VCaP (cell line): ENCODE data around the gene FFAR1.

ENCODE experiments used
- H3K27ac ChIP-seq: fragments of 450-650 bp; 2 replicates; pipeline ENCODE4 v1.5.1; 2017
- TF ChIP-seq, protein P1 (sequence below): fragments of 450-650 bp; conservative IDR thresholded peaks from 2 replicates; pipeline ENCODE4 v1.5.1; 2017; ENCODE audit warnings: mild to moderate bottlenecking, moderate library complexity

The FFAR1 gene

DNA sequence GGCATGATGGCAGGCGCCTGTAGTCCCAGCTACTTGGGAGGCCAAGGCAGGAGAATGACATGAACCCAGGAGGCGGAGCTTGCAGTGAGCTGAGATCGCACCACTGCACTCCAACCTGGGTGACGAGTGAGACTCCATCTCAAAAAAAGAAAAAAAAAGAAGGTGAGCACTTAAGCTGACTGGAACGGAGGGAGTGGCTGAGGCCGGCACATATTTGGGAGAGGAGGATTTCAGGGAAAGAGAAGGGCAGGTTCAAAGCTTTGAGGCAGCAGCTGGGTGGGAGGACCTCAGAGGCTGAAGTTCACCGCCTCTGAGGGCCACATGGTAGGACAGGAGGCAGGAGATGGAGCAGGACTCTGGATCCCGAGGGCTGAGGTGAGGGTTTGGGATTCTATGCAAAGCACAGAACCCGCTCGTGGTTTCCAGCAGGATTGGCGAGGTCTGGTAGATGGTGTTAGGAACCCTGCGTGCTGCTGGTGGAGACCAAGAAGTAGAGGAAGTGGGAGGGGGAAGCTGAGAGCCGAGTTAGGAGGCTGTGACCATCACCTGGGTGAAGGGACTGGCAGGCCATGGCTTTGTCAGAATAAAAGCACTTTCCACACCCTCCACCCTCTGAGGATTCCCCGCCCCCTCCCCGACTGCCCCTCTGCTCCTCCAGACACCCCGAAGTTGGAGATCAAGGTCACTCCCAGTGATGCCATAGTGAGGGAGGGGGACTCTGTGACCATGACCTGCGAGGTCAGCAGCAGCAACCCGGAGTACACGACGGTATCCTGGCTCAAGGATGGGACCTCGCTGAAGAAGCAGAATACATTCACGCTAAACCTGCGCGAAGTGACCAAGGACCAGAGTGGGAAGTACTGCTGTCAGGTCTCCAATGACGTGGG, 10.4 kb upstream of the FFAR1 start:
- TF ChIP-seq, protein P1, sequence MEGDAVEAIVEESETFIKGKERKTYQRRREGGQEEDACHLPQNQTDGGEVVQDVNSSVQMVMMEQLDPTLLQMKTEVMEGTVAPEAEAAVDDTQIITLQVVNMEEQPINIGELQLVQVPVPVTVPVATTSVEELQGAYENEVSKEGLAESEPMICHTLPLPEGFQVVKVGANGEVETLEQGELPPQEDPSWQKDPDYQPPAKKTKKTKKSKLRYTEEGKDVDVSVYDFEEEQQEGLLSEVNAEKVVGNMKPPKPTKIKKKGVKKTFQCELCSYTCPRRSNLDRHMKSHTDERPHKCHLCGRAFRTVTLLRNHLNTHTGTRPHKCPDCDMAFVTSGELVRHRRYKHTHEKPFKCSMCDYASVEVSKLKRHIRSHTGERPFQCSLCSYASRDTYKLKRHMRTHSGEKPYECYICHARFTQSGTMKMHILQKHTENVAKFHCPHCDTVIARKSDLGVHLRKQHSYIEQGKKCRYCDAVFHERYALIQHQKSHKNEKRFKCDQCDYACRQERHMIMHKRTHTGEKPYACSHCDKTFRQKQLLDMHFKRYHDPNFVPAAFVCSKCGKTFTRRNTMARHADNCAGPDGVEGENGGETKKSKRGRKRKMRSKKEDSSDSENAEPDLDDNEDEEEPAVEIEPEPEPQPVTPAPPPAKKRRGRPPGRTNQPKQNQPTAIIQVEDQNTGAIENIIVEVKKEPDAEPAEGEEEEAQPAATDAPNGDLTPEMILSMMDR = no peak
- no peak overlapping the region for H3K27ac ChIP-seq

DNA sequence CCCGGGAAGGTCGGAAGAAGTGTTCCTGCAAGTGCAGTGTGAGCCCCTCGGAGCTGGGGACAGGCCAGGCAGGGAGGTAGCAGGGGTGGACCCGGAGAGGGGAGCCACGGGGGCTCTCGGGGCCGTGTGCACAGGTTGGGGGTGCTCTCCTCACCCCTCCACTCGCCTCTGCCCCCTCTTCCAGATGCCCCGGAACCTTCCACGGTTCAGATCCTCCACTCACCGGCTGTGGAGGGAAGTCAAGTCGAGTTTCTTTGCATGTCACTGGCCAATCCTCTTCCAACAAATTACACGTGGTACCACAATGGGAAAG, 9.8 kb upstream of the FFAR1 start:
- H3K27ac ChIP-seq = no peak overlapping the region
- TF ChIP-seq, protein P1 = no peak

DNA sequence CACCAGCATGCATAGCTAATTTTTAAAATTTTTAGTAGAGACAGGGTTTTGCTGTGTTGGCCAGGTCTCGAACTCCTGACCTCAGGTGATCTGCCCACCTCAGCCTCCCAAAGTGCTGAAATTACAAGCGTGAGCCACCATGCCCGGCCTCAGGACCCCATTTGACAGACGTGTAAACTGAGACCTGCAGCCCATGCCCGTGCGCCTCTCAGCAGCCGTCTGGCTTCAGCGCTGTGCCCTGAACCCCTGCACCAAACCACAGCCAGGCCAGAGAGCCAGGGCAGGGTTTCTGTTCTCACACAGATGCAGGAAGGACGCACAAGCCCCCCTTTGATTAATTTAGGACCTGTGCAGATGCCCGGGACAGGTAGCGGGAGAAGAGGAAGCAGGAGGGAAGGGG, 7.3 kb upstream of the FFAR1 start:
- TF ChIP-seq, protein P1 = no peak

DNA sequence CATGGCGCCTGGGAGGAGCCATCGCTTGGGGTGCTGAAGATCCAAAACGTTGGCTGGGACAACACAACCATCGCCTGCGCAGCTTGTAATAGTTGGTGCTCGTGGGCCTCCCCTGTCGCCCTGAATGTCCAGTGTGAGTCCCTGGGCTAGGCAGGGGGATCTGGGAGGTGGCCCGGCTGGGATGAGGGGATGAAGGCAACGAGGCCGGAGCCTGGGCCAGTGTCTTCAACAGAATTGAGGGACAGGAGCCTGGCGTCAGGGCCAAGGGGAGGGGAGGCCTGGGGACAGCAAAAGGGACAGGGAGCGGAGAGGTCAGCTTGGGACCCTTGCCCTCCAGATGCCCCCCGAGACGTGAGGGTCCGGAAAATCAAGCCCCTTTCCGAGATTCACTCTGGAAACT, 6.7 kb upstream of the FFAR1 start:
- TF ChIP-seq, protein P1 = no peak
- H3K27ac ChIP-seq = no peak overlapping the region

More for the DNA sequence above, 7.3 kb upstream of the FFAR1 start:
- H3K27ac ChIP-seq = no peak overlapping the region

DNA sequence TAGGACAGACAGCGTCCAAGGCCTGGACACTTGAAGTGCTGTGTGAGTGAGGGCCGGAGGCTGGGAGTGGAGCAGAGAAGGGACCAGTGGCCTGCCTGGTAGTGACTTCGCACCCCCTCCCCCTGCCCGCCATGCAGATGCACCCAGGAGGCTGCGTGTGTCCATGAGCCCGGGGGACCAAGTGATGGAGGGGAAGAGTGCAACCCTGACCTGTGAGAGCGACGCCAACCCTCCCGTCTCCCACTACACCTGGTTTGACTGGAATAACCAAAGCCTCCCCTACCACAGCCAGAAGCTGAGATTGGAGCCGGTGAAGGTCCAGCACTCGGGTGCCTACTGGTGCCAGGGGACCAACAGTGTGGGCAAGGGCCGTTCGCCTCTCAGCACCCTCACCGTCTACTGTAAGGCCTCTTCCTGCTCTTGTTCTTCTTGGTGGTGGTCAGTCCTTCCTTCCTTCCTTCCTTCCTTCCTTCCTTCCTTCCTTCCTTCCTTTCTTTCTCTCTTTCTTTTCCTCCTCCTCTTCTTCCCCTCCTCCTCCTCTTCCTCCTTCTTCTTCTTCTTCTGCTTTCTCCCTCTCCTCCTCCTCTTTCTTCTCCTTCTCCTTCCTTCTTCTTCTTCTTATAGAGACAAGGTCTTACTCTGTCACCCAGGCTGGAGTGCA, 6.0 kb upstream of the FFAR1 start:
- TF ChIP-seq, protein P1 = no peak
- H3K27ac ChIP-seq = no peak overlapping the region

DNA sequence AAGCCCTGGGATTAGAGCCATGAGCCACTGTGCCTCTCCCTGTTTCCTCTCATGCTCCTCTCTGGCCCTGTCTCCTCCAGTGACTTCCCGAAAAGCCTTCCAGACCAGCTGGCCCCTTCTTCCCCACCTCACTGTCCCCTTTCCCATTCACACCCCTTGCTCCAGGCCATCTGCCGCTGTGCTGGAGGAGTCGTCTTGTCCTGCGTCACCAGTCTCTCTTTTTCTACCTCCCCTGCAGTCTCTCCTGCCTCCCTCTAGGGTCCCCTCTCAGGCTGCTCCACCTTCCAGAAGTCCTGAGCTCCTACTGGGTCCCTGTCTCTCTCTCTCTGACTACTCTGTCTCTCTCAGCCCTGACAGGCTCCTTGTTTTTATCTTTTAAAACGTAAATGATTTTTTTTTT, 5.3 kb upstream of the FFAR1 start:
- TF ChIP-seq, protein P1 = no peak
- no peak overlapping the region for H3K27ac ChIP-seq

DNA sequence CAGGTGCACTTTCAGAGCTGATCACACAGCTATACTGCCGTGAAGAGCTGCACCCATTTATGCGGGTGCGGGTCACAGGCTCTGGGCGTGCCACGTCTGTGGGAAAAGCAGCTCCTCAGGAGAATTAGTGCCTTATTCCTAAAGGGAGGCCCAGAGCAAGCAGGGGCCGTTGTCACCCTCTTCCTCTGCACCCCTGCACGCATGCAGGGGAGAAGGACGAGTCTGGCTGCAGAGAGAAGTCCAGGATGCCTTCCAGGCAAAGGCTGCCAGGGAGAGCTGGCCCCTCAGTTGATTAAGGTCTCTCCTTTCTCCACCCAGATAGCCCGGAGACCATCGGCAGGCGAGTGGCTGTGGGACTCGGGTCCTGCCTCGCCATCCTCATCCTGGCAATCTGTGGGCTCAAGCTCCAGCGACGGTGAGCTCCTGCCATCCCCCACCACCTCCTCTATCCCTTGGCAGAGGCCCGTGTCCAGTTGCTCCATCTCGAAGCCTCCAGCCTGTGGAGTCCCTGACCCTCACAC, 3.1 kb upstream of the FFAR1 start:
- H3K27ac ChIP-seq = no peak overlapping the region
- TF ChIP-seq, protein P1 = no peak
